ENCODE results near the gene G6PC2.
"Not testable (repeated sequence)": the region's sequence is repeated elsewhere in the genome, so short reads cannot be mapped to it uniquely, and the experiment has no call there.

The G6PC2 gene

GRCh38 chr2:168907940-168908662, 7.0 kb downstream of the G6PC2 start:
- DNase-seq (ENCODE audit: low read depth in 2 of 2), result no peak

- no peak for DNase-seq (ENCODE audit: low read depth in 2 of 2)
Observed at GRCh38 chr2:168910330-168910729, 9.2 kb downstream of the G6PC2 start.

DNA sequence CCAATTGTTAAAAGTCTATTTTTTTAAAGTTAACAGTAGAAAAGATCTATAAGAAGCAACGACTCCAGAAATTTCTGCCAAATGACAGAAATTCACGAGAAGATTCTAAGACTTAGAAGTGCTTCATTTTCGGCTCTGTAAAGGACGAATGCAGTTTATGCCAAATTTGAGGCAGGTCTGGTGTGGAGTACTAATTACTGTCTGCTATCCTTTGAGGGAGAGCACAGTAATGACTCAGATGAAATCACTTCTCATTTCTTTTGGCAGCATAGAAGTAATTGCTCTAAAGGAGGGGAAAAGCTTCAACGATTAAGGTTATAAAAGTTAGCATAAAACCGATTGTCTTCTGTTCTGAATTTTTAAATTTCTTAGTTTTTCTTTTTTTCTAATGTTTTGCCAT, 11.4 kb downstream of the G6PC2 start:
- no peak for DNase-seq (ENCODE audit: low read depth in 2 of 2)

- DNase-seq (ENCODE audit: low read depth in 2 of 2), result no peak
Observed at GRCh38 chr2:168912901-168913369, 11.8 kb downstream of the G6PC2 start.

GRCh38 chr2:168913495-168913894, 12.4 kb downstream of the G6PC2 start:
- no peak for DNase-seq (ENCODE audit: low read depth in 2 of 2)

DNA sequence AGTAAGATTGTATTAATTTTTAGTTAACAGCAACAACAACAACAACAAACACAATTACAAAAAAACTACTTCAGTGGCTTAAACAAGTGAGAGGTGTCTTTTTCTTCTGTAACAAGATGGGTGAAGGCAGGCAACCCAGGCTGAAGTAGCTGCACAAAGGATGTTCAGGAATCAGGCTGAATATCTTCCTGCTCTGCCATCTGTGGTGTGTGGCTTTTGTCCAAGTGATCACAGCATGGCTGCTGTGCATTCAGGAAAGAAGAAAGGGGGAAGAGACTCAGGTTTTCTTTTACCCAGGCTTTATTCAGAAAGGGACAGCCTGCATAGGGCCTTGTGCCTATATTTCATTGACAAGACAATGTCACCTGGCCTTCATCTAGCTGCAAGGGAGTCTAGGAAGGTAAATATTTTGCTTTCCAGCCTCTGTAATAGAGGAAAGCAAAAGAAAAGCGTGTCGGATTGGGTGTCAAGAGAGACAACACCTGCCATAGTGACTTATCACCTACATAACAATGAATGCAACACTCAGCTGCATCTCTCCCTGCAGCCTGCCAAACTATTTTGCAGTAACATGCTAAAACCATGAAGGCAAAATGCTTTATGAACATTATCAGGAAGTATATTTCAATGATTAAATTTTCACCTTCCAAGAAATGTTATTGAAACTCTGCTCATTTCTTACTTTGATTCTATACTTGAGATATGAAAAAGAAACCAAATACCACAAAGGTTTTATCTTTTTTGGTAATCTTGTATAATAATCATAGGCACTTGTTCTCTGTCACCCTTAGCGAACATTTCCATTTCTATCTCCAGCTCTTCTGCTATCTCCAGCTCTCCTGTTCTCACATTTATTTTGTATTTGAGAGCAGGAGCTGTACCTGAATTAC, 14.6 kb downstream of the G6PC2 start:
- no peak for DNase-seq (ENCODE audit: low read depth in 2 of 2)

DNA sequence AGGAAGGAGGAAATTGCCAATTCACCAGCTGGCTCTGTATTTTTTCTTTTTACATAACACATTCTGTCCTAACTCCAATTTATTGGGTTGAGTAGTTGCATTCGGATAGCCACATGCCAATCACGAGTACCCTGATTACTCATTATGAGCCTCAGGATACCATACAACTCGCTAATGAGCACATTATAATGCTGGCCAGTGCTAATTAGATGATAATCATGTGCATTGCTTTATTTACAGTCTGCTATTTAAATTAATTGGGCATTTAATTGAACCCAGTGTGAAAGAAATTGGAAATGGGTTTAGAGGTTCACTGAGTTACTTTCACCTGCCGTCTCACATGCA, 15.2 kb downstream of the G6PC2 start:
- DNase-seq (ENCODE audit: low read depth in 2 of 2), result no peak

DNA sequence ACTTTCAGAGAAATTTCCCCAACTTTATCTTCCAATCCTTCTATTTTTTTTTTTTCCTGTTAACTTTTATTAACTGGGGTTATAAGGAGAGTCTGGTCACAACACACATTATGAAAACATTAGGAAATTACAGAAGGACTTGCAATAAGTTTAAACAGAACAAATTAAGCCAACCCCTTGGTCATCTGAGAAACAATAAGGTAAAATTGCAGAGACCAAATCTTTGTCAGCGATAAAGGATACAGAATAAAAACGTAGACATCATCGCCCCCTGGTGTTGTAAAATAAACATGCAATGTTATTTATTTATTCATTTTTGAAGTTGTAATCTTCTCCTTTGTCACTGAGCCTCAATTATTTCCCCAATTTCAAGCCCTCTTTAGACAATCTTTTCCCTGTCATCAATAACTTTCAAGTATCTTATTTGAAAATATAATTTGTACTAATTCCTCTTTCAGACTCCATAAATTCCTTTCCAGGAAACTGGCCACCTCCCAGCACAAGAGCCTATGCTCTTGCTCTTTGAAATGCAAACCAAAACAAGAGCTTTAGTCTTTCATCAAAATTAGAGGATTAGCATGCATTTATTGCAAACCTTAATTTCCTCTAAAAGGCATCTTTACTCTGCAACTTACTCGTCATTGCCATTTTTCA, 19.5 kb downstream of the G6PC2 start:
- DNase-seq (ENCODE audit: low read depth in 2 of 2), result no peak

- DNase-seq (ENCODE audit: low read depth in 2 of 2), result no peak
Observed at GRCh38 chr2:168926621-168927386, 25.7 kb downstream of the G6PC2 start.

DNA sequence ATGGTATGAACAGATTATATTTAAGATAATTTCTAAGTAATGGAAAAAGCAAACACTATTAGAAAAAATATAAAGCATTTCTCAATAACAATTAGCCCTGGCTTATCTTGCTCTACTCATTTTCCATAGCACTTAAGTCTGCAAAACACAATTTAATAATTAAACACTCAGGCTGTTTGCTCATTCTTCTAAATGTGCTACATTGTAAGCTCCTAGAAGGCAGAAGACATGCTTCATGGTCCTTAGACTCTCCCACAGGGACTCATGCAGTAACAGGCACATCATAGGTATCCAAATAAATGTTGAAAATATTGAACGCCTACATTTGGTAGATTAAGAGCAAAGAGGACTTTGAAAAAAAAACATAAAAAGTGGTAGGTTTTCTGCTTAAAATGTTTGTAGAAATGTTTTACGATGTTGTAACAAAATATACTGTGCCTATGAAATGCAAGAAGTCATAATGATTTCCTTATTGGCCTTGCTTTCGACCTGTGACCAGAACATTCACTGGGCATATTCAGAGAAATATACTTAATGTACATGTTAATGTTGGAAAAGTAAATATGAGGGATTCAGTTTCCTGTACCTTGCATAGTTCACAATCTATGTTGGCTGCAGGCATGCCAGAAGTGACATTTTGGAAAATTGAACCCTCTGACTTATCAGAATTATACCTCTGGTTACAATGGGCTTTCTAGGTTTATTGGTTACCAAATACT, 27.2 kb downstream of the G6PC2 start:
- no peak for DNase-seq (ENCODE audit: low read depth in 2 of 2)

DNA sequence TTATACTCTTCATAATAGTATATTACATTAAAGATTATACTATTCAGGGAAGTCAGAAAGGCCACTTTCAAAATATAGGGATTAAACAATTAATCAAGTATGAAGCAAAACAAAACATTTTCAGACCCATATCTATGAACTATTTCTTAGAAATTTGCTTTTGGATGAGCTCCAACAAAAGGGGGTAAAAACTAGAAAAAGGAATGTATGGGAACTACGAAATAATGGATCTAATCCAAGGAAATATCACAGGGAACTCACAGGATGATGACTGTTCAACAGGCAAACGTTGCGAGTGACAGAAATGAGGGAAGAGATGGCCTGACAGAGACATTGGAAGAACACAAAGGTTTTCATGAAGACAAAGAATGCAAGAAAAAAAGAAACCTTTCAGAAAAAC, 27.9 kb downstream of the G6PC2 start:
- DNase-seq (ENCODE audit: low read depth in 2 of 2), result no peak

- no peak for DNase-seq (ENCODE audit: low read depth in 2 of 2)
Observed at GRCh38 chr2:168930242-168930641, 29.2 kb downstream of the G6PC2 start.

GRCh38 chr2:168932174-168932573, 31.1 kb downstream of the G6PC2 start:
- DNase-seq (ENCODE audit: low read depth in 2 of 2), result not testable (repeated sequence)

DNA sequence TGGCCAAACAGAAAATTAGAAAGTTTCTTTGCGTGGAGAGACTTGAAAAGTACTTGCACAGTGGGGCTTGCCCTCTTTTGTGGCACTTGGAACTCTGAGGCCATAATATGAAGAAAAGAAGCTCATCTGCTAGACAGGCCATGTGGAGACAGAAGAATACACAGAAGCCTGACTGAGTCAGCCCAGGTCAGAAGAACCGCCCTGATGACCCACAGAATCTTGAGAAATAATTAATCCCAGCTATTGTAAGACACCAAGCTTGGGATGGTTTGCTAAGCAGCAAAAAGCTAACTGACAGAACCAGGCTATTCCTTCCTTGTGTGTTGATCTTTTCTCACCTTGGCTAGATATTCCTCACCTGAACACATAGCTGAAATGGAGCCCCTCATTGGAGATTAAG, 33.7 kb downstream of the G6PC2 start:
- no peak for DNase-seq (ENCODE audit: low read depth in 2 of 2)

DNA sequence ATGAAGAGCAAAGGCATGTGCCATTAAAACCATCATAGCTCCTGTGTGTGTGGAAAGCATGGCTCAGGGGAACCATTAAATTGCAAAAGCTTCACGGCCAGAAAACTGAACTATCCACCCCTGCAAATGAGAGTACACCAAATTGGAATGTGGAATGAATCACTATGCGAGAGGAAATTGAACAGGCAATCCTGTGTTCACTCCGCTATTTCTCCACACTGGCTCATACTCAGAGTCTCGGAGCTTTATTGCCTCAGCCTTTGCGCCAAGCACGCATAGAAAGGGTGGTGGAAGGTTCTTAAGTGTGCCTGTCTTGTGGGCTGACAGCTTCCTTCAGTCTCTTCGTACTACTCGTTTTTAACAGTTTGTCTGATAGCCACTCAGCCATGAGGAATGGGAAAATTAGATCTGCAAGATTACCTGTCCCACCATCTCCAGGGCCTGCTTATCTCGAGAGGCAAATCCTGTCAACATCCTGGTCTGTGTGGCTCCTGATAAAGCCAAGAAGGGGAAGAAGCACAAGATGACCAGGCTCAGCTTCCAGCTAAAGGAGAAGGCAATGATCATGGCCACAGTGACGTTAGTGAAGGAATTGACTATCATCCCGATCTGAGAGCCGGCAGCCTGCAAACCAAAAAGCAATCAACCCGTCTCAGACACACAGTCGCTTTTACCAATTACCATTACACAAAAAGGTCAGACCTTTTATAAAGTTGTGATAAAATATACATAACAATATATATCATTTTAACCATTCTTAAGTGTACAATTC, 34.9 kb downstream of the G6PC2 start:
- no peak for DNase-seq (ENCODE audit: low read depth in 2 of 2)

DNA sequence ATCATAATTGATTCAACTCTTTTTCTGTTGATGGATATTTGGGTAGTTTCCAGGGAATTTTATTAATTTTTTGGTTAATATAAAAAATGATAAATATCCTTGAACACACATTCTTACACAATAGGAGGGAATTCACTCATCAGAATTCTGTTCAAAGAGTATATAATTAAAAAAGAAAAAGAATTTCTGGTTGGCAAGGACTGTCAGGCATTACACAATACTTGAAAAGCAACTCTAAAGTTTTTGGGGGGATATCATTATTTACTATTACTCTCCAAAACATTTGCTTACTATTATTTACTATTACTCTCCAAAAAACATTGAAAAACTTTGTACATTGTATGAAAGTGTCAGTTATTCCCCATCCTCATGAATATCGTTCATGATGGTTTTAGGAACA, 38.0 kb downstream of the G6PC2 start:
- no peak for DNase-seq (ENCODE audit: low read depth in 2 of 2)

DNA sequence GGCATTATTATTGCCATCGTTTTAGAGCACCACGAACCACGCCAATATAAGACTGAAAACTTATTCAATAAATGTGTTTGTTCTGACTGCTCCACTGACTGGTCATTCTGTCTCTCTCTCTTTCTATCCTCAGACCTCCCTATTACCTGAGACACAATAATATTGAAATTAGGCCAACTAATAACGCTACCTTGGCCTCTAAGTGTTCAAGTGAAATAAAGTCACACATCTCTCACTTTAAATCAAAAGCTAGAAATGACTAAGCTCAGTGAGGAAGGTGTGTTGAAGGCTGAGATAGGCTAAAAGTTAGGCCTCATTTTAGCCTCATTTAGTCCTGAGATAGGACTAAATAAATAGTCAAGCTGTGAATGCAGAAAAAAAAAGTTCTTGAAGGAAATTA, 38.8 kb downstream of the G6PC2 start:
- DNase-seq (ENCODE audit: low read depth in 2 of 2), result no peak

- no peak for DNase-seq (ENCODE audit: low read depth in 2 of 2)
Observed at GRCh38 chr2:168941297-168941696, 40.2 kb downstream of the G6PC2 start.

DNA sequence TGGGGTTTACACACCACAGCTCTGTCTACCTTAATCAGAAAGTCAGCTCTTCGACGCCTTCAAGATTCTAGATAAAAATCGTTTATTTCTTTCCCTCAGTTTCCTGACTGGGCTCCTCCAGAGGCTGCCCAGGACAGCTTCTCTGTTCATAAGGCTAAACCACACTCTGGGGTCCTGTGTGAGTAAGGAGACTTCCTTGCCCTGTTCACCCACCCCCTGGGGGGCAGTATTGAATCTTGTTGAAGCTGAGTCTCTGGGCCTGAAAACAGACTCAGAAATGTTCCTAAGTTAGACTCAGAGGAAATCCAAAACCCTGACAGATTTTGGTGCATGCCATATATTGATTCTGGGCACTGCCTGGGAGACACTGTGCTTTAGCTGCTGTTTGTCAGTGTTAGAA, 43.0 kb downstream of the G6PC2 start:
- no peak for DNase-seq (ENCODE audit: low read depth in 2 of 2)

DNA sequence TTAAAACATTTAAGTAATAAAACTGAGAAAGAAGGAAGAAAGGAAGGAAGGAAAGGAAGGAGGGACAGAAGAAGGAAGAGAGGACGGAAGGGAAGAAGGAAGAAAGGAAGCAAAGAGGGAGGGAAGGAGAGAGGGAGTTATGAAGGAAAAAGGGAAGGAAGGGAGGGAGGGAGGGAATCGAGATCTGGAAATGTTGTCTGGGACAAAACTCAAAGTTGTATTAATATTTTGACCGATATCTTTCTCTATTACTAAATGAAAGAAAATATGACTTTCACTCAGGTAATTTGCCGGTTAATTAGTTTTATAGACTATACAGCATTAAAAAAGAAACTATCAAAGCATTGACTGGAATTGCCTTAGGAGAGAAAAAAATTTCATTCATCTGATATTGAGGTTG, 44.4 kb downstream of the G6PC2 start:
- DNase-seq (ENCODE audit: low read depth in 2 of 2), result no peak
